Measurements from ENCODE around the gene FAM43B.

DNA sequence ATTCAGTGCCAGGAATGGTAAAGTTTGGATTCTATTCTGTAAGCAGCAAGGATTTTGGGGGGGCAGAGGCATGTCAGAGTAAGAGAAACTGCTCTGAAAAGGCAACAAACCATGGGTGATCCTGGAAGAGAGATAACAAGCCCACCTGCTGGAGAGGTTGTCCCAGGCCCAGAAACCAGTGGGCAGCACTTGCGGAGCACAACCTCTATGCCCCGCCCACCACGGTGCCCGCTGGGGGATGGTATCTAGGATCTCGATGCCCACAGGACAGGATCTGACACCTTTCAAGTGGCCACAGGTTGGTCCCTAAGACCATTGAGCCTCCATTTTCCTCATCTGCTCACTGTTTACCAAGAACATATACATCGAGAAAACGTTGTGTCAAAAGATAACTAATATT is 24.2 kb upstream of the FAM43B start:
- TF ChIP-seq, protein P1, sequence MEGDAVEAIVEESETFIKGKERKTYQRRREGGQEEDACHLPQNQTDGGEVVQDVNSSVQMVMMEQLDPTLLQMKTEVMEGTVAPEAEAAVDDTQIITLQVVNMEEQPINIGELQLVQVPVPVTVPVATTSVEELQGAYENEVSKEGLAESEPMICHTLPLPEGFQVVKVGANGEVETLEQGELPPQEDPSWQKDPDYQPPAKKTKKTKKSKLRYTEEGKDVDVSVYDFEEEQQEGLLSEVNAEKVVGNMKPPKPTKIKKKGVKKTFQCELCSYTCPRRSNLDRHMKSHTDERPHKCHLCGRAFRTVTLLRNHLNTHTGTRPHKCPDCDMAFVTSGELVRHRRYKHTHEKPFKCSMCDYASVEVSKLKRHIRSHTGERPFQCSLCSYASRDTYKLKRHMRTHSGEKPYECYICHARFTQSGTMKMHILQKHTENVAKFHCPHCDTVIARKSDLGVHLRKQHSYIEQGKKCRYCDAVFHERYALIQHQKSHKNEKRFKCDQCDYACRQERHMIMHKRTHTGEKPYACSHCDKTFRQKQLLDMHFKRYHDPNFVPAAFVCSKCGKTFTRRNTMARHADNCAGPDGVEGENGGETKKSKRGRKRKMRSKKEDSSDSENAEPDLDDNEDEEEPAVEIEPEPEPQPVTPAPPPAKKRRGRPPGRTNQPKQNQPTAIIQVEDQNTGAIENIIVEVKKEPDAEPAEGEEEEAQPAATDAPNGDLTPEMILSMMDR (IDR thresholded peaks at IDR 0.05): no peak
- TF ChIP-seq POLR2A (IDR thresholded peaks at IDR 0.05): no peak
